CD4-positive, alpha-beta T cell treated with Interleukin-17A for 1 hour (primary cell): ENCODE data around the gene NFKB2.

Source experiments
- DNase-seq: peaks from one replicate; pipeline ENCODE4 v3.0.0-alpha.2; 2020

The NFKB2 gene

DNA sequence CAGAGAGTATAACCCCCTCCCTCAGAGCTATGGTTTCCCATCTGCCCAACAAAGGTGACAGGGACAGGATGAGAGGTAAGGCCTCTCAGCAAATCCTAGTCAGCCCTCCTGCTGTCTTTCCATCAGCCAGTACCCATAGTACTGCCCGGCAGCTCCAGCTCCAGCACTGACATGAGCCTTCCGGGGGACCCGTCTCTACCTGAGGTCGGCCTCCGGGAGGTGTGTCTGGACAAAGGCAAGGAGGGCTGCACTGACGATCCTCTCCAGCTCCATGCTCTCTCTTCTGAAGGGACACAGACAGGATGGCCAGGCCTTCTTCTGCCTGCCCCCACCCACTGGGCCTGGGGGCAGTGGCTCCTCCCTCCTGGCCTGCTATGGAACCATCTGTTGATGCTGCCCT is 29.4 kb downstream of the NFKB2 start:
- DNase-seq = no peak

DNA sequence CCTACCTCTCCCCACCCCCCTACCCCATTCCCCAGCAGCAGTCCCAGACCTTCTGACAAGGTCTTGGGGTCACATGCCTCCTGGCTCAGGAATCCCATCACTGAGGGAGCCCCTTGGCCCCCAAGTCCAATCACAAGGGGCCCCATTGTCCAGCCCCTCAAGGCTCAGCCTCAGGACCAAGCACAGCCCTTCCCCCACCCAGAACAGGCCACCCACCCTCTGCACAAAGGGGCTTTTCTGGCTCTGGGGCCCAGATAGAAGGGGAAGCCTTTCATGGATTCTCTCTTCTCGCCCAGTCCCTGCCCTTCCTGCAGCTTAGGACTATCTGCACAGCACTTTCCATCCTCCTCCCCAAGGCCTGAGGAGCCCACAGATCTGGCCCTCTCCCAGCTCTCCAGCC is 29.9 kb downstream of the NFKB2 start:
- no peak for DNase-seq

DNA sequence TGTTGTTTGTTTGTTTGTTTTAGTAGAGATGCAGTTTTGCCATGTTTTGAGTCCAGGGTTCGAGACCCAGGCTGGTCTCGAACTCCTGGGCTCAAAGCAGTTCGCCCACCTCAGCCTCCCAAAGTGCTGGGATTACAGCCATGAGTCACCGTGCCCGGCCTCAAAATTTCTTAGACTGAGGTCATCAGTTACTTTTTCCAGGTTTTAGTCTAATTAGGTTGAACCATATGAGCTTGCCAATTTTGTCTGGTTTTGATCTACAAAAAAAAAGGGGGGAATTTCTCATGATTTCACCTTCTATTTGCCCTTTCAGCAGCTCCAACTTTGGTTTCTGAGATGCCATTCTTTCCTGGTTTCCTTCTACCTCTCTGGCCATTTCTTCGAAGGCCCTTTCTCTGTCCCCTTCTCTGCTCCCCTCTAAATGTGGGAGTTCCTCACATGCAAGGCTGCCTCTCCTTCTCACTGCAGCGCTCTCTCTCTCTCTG is 31.3 kb downstream of the NFKB2 start:
- DNase-seq = no peak

GRCh38 chr10:102429468-102429867 is 34.0 kb downstream of the NFKB2 start:
- DNase-seq = no peak

GRCh38 chr10:102431452-102432124 is 36.1 kb downstream of the NFKB2 start:
- no peak for DNase-seq

- DNase-seq = peak; percentile 97
Measured at GRCh38 chr10:102432162-102432950, 36.9 kb downstream of the NFKB2 start, which contains the start of gene CUEDC2. Gene CUEDC2, minus strand, starts transcription at chr10:102432574. Its CDS starts 7,386 bp downstream, at chr10:102425188.

DNA sequence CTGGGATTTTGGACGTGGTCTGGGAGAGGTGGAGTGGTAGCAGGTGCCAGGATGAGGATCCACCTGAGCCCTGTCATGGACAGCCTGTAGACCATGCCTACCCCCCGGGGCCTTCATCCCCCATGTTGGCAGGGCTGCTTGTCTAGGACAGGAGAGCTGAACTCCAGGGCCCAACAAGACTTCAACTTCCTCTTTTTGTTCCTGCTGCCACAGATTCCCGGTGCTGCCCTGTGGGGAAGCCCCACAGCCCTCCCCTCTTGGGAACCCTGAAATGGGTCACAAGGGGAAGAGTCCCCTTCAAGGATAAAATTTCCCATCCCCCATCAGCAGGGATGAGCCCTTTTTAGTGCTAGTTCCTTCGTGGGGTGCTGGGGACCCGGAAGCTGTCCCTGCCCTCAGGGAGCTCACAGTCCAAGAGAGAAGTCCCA is 38.1 kb downstream of the NFKB2 start:
- no peak for DNase-seq

- no peak for DNase-seq
Measured at GRCh38 chr10:102434394-102435132, 39.1 kb downstream of the NFKB2 start.

DNA sequence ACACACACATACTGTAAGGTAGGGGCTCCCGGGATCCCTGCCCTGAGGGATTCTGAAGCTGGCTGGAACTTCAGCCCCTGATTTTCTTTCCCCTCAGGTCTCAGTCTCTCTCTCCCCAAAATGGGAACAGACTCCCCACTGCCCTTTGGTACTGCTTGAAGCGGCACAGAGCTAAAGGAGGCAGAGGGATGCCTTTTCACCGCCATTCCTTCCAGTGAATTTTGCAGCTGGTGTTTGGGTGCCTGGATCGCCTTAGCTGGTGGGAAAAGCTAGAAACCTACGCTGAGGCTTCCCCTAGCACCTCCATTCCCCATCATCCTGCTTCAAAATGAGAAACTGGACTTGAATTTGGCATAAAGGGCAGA is 39.6 kb downstream of the NFKB2 start:
- no peak for DNase-seq

GRCh38 chr10:102435529-102436233 is 40.2 kb downstream of the NFKB2 start:
- peak; percentile 46 for DNase-seq

DNA sequence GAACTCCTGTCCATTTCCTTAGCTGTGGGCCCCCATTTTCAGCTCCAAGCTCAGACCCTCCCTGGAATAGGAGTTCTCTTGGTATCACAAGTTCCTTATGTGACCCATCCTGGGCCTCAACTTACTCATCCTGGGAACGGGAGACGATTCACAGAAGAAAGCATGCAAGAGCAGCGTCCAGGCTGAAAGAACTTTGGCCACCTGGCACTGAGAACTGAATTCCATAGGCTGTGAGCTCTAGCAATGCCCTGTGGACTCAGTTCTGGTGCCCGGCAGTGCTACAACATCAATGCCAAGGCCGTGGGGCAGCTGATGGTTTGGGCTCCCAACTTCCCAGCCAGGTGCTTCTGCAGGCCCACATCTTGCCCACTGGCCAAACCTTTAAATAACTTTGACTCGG is 40.8 kb downstream of the NFKB2 start:
- no peak for DNase-seq

- DNase-seq = no peak
Measured at GRCh38 chr10:102437515-102437914, 42.0 kb downstream of the NFKB2 start.

GRCh38 chr10:102438374-102438773 is 42.9 kb downstream of the NFKB2 start:
- DNase-seq = no peak

GRCh38 chr10:102444851-102445250 is 49.3 kb downstream of the NFKB2 start:
- DNase-seq = no peak

DNA sequence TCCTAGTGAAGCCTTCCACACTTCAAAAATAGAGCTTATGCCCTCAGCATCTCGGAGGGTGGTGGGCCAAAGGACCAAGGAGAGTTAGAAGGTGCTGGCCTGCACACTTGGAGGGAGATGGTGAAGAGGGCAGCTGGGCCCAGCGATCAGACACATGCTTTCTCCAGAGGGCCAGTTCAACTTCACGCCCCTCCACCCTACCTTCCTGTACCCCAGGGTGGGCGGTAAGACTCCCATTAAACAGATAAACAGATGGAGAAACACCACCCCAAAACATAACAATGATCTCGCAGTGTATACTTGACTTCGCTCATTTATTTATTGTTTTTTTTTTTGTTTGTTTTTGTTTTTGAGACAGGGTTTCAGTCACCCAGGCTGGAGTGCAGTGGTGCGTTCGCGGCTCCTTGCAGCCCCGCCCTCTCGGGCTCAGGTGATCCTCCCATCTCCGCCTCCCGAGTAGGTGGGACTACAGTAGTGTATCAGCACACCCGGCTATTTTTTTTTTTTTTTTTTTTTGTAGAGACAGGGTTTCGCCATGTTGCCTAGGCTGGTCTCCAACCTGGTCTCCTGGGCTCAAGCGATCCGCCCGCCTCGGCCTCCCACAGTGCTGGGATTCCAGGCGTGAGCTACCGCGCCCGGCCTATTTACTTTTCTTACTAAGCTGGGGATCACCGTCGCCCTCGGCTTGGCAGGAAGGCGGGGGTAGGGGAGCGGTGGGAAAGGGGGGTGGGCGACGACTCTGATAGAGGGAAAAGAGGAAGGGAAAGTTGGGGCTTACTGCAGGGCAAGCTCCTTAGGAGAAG is 54.0 kb downstream of the NFKB2 start:
- peak; percentile 92 for DNase-seq

GRCh38 chr10:102450124-102450373 is 54.5 kb downstream of the NFKB2 start:
- DNase-seq = no peak

GRCh38 chr10:102450374-102451104 is 55.0 kb downstream of the NFKB2 start:
- DNase-seq = peak; percentile 92

DNA sequence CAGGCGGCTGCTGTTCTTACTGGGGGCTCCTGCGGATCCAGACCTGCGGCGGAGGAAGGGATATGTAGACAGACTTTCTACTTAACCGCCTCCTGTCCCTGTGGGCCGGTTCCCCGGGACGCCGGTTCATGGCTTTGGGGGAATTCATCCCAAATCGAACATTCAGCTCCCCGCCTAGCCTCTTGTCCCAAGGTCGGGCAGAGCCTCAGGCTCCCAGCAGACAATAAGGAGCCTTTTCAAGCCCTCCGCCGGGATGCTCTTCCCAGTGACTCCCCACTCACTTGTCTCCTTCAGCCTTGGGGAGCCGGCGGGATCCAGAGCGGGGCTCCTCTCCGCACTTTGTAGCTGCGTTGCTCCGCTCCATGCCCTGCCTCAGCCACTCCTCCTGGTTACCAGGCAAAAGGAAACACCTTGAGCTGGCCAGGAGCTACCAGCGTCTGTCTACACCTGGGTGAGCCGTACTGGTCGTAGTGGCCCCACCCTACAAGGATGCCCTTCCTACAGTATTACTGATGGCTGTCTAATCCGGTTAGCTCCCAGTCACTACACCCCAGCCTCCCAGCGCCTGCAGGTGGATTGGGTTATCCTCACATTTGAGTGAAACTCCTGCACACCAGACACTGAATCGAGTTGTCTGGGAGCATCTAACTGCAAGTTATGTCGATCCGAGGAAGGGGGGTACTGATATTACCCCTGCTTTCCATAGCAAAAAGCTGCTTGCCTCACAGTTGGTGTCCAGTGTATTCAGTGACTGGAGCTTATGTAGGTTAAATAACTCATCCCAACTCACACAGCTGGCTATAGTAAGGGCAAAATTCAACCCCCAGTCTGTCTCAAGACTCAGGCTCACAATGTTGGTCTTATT is 55.8 kb downstream of the NFKB2 start, which contains the start of gene C10orf95:
Gene C10orf95, minus strand, starts transcription at position 439 of the 865 bp plus-strand sequence. CDS start 450 bp downstream, outside the sequence.
- DNase-seq = no peak
